ENCODE data around the gene GPR146.

GRCh38 chr7:1095621-1096155 lies 51.3 kb downstream of the GPR146 start:
- no peak for TF ChIP-seq FOXP1 (CRISPR knock-in tag; IDR thresholded peaks at IDR 0.05)
- no peak for TF ChIP-seq FOXJ3 (CRISPR knock-in tag; IDR thresholded peaks at IDR 0.05)
- TF ChIP-seq CTCF (IDR thresholded peaks at IDR 0.05 in 2 of 3, conservative IDR thresholded peaks at IDR 0.05 in 1 of 3; ENCODE audit: insufficient read depth in 2 of 3, low read depth in 1 of 3, low read length in 3 of 3): no peak
- TF ChIP-seq RAD21 (CRISPR knock-in tag; conservative IDR thresholded peaks at IDR 0.05 in 1 of 2, IDR thresholded peaks at IDR 0.05 in 1 of 2): no peak
- no peak for TF ChIP-seq MAZ (CRISPR knock-in tag; conservative IDR thresholded peaks at IDR 0.05 in 1 of 2, IDR thresholded peaks at IDR 0.05 in 1 of 2)
- no peak for TF ChIP-seq USF2 (CRISPR knock-in tag; IDR thresholded peaks at IDR 0.05)
- TF ChIP-seq MAFF (IDR thresholded peaks at IDR 0.05; ENCODE audit: low read length): no peak
- no peak for TF ChIP-seq NR2C2 (CRISPR knock-in tag; IDR thresholded peaks at IDR 0.05)
- TF ChIP-seq NR2C2 (tag; IDR thresholded peaks at IDR 0.05): no peak
- TF ChIP-seq KAT7 (CRISPR knock-in tag; IDR thresholded peaks at IDR 0.05; ENCODE audit: borderline replicate concordance): no peak
- TF ChIP-seq SIN3A (IDR thresholded peaks at IDR 0.05; ENCODE audit: borderline replicate concordance in 2 of 2, control insufficient read depth in 1 of 2, low read depth in 2 of 2, low read length in 2 of 2): no peak
